NCI-H748 (cell line): ENCODE data around the gene FOXN1.
"Not testable (repeated sequence)": the region's sequence is repeated elsewhere in the genome, so short reads cannot be mapped to it uniquely, and the experiment has no call there.

Experiments used
- DNase-seq: peaks from one replicate; lab custom pipeline; 2025; ENCODE audit not compliant: unreplicated experiment; lab: John Stamatoyannopoulos, UW

The FOXN1 gene

DNA sequence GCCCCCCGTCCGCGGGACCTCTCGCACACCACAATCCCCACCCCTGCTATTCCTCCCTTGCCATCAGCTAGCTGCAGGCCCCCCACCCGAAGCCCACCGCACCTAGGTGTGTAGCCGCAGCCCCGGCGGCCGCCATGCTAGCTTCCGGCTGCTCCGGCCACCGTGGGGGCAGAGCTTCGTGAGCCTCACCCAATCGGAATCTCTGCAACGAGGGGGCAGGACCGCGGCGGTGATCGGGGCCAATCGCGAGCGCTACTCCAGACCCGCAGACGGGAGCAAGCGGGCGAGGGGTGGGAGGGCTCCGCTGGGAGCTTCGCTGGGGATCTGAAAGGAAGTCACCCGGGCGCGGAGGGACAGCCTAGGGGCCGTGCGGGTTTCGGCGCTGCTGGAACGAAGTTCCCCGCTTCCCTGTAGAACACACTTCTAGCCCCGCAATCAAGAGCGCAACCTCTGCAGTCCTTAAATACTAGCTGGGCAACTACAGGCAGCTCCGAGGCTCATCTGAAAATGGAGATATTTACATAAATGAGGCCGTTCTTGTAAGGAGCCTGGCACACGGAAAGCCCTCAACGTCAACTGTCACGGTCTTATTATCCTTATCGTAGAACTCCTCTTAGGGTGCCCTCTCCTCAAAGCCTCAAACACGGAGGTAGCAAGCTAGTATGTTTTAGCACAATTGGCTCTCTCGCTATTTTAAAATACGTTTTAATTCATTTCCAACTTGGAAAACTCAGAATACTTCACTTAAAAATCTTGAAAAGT lies 65.4 kb downstream of the FOXN1 start, which contains the start of gene PIGS:
TSS of gene PIGS (minus strand) at position 164 of the 762 bp plus-strand sequence. CDS start at position 136, 28 bp downstream.
- peak; percentile 97 for DNase-seq

DNA sequence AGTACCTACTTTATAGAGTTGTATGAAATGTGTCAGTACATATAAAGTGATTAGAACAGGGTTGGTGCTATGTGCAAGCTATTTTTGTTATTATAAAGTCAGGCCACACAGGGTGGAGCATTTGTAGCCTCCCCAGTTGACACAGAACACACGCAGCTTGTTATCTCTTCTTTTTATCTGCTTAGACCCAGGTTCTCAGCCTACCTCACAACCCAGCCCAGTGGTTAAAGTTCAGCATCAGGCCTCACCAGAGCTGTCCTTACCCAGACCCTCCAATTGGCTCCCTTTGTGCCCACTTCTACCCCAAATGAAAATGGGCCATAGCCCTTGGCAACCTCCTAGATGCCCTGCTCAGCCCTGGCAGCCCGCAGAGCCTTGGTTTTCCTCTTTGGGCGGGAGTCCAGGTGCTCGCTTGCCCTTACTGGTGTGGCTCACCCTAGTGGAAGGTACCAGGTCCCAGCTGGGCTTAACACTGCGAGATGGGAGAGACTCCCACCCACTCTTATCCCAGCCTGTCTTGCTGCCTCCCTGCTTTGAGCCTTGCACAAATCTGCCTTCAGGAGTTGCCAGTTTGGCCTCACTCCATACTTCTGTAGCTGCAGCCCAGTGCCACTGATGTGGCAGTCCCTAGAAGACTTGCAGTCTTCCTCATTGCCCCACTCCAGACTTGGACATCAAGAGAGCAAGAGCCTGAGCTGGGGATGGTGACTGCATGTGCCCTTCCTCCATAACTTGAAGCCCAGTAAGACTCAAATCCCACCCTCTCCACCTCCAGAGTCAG lies 66.3 kb downstream of the FOXN1 start:
- peak; percentile 15 for DNase-seq

DNA sequence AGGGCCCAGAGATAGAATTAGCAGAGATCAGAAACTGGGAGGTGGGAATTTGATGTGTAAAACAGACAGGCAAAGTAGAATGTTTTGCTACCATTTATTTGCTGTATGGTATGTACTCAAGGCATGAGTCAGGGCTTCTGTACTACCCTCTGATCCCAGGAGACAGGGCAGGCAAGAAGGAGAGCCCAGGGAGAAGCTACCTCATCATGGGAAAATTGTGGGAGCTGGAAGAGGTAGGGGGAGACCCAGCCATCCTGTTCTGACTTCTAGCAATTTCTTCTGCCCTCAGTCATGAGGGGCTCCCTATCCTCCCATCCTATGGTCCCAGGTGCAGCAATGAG lies 66.9 kb downstream of the FOXN1 start:
- no peak for DNase-seq

DNA sequence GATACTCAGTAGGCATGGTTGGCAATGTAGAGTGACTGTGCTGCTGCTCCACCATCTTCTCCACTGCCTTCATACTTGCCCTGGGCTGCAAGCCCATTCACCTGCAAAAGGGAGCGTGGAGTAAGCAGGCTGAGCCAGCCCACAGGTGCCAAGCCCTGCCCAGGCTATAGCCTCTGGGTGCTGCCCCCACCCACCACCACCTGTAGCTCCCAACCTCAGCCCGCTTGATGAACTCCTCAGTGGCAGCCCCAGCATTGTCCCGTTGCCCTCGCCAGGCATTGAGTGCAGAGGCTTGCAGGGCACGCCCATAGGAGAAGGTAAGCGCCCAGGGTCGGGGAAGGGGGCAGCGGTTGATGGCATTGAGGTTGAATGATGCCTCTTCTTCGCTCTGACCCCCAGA lies 67.4 kb downstream of the FOXN1 start:
- no peak for DNase-seq

DNA sequence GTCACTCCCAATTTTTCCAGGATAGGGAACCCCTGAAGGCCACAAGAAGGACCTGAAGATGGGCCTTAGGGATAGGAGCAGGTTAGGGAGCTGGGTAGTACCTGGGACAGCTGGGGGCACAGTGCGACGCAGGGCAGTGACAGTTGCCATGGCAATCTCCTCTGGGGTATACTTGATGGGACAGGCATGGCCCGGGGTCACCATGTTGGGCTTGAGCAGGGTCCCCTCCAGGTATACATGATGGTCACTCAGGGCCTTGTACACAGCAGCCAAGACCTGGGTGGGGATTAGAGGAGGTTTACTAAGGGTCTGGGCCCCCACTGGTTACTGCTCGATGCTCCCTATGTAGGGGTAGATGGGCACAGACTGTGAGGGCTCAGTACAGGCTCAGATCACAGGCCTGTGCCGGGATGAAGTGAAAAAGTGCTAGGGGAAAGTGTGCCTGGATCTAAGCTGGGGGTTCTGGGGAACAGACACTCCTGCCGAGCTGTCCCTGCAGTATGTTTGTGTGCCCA lies 67.9 kb downstream of the FOXN1 start:
- DNase-seq = no peak

DNA sequence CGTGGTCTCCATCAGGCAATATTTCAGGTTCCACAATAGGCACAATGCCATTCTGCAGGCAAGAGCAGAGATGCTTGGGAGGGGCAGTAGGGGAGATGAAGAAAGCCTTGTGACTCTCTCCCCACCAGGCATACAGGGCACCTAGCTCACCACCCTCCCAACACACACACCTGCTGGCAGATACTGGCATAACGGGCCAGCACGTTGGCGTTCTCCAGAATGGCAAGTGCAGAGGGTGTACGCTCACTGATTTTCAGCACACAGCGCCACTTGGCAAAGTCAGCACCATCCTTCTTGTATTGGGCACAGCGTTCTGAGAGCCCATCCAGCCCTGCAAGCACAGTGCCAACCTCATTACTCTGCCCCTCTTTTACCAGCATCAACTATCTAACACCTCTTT lies 68.4 kb downstream of the FOXN1 start:
- no peak for DNase-seq

DNA sequence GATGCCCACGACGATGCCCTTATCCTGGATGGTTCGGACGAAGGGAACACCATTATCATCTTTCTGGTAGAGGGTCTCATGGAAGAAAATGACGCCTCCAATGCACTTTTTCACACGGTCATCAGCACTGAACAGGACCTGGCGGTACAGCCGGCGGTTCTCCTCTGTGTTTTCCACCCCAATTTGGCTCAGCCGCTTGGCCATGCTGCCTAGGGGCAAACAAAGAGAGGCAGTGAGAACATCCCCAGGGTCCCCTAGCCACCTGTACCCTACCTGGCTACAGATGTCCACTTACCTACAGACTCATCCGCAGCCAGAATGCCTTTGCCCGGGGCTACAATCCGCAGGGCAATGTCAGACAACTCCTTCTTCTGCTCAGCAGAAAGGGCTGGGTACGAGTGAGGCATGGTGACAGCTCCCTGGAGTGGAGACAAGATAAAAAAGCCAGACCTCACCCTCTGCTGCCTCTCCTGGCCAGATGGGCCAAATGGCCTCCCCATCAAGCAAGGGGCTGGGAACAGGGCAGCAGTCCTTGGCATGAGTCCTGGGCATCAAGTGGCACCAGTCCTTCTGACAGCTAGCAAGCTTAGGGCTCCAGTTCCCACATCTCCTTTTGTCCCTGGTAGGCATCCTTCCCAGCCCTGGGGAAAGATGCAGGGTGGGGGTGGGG lies 69.1 kb downstream of the FOXN1 start:
- DNase-seq = no peak

DNA sequence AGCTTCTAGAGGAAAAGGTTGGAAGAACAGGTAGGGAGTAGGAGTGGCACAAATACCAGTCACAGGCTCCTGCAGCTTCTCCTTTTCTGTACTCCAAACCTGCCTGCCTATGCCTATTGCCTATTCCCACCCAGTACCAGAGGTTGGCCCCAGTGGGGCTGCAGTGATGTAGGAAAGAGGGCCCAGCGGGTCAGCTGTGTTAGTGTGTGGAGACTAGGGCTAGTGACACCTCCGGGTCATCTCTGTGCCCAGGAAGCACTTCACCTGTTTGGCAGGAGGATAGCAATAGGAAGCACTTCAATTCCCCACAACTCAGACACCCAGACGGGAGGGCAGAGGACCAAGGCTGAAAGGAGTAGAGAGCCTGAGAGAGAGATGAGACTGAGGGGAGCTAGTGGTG lies 69.9 kb downstream of the FOXN1 start:
- DNase-seq = not testable (repeated sequence)

DNA sequence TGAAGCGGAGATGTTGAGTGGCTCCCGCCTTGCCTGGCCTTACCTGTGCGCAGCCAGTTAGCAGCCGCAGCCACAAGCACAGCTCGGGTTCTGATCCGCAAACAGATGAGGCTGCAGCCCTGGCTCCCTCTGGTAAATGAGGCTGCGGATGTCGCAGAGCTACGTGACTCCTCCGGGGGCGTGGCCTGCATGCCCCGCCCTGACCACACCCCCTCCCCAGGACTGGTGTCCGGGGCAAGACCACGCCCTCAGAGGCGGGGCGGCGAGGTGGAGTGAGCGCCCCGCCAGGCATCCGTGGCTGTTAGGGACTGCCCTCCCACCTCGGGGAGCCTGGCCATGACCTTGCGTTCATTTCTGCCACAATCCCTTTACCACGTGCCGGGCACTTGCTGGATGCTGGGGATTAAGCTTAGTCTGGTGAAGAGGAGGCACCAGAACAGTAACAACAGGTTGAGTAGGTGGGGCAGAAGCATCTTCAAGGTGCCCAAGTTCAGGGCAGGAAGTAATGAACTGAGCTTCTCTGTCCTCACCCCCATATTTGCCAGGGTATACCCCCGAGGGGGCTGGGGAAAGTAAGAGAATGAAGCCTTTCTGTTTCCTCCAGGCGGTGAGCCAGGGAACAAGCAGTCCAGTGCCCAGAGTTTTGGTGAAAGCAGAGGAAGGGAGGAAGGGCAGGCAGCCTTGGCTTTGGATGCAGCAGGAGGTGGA lies 70.8 kb downstream of the FOXN1 start, which contains the start of gene ALDOC:
TSS of gene ALDOC (minus strand) at position 138 of the 708 bp plus-strand sequence. CDS start 1,363 bp downstream, outside the sequence.
- peak; percentile 99 for DNase-seq

DNA sequence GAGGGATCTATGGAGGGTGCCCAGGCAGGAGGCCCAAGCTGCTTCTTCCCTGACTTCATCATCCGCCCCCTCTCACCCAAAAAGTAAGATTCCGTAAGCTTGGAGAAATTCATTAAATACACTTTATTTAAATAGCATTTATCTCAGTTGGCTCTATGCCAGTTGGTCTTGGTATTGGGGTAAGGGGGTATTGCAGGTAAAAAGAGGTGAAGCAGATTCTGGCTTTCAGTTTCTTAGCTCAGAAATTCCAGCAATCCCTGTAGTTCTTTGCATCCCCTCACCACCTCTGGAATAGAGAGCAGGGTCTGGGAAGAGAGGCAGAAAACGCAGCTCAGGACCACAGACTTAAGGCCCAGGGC lies 71.3 kb downstream of the FOXN1 start:
- peak; percentile 34 for DNase-seq

DNA sequence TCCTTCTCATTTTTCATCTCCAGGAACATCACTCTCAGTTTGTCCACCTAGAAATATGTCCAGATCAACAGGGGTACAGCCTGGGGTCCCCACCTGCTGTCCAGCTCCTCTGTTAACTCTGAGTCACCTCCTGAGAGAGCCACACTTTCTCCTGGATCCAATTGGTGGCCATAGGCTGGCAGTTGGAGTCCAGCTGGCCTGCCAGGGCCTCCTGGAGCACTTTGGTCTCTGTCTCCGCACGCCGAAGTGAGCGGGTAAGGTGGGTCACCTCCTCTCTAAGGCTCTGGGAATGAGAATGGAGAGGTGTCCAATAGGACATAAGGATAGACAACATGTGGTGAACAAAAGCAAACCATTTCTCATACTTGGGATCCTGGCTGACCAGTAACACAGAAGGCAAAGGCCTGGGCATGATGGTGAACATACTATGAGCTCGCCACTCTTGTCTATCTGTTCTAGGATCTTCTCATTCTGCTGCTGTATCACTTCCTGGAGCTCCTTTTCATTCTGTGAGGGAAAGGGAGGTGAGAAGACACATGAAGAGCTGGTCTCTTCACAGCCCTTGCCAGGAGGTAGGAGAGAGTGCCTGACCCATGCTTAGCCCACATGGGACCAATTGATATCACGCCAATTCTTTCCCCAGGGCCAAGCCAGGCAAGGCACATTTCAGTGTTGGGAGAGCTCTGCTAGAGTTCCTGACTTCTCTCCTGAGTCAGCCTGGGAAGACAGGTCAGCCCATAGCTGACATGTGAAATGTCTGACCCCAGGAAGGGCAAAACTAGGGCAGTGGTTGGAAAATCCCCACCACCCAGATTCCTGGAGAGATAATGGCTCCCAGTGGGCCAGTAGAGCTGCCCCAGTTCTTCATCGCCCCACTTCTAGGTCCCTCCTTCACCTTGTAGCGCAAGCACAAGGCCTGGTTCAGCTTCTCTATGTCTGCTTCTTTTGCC lies 72.4 kb downstream of the FOXN1 start:
- no peak for DNase-seq

DNA sequence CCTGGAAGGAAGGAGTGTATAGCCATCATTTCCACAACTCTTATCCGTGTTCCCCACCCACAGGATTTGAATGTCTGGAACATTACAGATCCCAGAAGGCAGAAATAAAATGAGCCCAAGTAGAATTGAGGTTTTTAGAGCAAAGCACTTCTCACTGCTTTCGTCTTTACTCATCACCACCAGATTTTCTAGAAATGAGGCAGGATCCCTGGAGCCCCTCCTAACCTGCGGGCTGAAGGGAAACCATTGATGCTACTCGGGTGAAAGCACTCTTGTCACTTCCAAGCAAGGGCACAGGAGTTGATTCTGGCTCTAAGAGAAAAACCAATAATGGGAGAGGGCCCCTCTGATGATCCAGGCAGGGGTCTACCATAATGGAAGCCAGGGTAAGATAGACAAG lies 73.4 kb downstream of the FOXN1 start:
- no peak for DNase-seq

DNA sequence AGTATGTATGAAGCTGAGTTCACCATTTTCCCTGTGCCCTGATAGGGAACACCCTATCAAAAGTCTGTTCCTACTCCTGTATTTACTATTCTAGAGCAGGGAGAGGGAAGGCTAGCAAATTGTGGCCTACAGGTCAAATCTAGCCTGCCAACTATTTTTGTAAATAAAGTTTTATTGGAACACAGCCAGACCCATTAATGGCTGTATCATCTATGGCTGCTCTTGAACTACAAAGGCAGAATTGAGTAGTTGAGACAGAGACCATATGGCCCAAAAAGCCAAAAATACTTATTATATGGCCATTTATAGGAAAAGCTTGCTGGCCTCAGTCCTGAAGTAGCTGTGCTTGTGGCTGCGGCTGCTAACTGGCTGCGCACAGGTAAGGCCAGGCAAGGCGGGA lies 74.8 kb downstream of the FOXN1 start:
- no peak for DNase-seq

DNA sequence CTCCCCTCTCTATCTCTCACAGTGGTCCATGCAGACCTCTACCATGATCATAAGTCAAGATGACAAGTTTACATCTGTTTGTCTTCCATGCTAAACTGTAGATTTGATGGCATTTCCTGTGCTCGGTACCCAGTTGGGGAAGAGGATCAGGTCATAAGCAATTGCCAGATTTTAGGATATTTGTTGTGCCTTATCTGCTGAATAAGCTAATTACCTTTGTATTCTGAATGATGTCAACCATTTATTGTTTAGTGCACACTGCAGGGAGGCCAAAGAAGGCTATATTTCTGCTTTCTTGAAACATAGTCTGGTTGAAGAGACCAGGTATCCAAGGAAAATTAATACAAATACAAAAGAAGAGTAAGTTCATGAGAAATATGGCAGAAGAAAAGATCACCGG lies 76.4 kb downstream of the FOXN1 start:
- no peak for DNase-seq

DNA sequence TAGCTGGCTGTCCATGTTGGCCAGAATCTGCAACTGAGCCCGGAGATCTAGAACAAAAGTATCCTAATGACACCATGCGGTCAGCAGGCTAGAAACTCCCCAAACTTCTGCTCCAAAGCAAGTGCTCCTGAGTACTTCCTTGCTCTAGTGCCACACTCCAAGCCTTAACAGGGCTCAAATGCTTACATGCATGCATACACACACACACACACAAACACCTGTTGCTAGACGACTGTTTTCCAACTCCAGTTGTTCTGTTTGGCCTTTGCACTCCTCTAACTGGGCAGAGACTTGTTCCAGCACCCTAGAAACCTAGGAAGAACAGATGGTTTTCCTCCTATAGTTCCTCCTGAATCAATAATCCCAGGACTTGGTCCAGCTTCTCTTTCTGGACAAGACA lies 78.3 kb downstream of the FOXN1 start:
- DNase-seq = no peak

DNA sequence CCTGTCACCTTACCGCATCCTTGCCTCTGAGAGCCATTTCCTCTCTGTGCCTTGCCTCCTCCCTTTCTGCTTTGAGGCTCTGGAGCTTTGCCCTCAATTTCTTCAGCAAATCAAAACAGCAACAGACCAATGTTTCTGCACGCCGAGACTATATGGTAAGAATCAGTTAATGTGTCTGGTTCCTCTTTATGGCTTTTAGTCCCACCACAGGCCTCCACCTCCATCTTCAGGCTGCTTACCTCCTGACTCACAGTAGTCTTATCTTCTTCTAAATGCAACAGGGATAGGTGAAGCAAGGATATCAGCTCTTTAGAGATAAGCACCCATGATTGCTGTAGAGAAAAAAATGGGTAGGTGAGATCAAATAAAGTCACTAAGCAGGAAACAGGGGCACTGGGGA lies 79.7 kb downstream of the FOXN1 start:
- no peak for DNase-seq
